ENCODE results near the gene CFAP100. TPM values are rescaled to one million over a fixed set of nuclear protein-coding genes. Genes with fewer than 3 reads are reported as not detected.

The CFAP100 gene
- total RNA-seq, 1 experiment from 2014 or later: not detected

DNA sequence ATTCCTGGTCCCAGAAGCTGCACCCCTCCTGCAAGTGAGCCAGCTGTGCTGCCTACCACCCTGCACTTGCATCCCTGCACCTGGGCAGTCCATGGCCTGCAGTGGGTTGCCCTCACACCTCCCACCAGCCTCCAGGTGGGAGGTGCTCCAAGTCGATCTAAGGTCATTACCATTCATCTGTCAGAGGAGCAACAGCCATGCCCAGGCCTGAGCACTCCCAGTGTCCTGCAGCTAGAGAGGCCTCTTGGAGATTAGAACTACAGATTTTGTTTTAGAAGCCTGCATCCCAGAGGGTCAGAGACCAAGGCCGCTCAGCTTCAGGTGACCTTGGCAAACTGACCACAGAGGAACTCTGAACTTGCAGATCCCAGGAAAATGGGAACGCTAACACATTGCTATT lies 90.0 kb downstream of the CFAP100 start:
- no peak for ATAC-seq

DNA sequence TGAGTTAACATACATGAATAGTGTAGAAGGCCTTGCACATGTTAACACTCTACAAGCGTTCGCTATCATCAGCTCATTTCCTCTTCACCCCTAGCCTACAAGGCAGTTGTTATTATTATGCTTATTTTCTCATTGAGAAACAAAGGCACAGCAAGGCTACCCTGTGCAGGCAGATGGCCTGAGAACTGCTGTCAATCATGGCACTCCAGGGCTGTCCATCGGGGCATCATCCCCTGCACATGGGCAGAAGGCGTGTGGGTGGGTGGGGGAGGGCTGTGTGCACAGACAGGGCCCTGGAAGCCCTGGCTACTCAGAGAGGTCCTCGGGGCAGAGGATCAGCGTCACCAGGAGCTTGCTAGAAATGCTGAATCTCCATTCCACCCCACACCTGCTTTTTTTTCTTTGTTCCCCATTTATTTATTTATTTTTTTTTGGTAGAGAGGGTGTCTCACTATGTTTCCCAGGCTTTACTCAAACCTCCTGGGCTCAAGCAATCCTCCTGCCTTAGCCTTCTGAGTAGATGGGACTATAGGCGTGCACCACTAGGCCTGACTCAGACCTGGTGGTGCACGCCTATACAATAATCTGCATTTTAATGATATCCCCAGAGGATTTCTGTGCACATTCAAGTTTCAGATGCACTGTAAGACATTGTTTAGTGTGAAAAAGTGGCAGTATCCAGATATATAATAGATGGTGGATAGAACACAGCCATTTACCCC lies 90.6 kb downstream of the CFAP100 start:
- H3K4me1 ChIP-seq (ENCODE audit: insufficient read depth, low read length): peaks cover 7% of the 10 kb centered on the region; the same call in 1 of the 2 replicates
- ChIA-PET CTCF (no interaction called here), POLR2A (ENCODE audit: unreplicated experiment) (no interaction called here)
- H3K9ac ChIP-seq (ENCODE audit: low read length): no peak overlapping the region
- intact Hi-C loops (cut with micrococcal nuclease): no loop called here
- no peaks in the 10 kb centered on the region for H3K27me3 ChIP-seq (ENCODE audit: low read length)
- no peaks in the 10 kb centered on the region for H3K36me3 ChIP-seq (ENCODE audit: low read depth, low read length)
- no peak overlapping the region for H3K27ac ChIP-seq (ENCODE audit: low read length)
- TF ChIP-seq, protein P1, sequence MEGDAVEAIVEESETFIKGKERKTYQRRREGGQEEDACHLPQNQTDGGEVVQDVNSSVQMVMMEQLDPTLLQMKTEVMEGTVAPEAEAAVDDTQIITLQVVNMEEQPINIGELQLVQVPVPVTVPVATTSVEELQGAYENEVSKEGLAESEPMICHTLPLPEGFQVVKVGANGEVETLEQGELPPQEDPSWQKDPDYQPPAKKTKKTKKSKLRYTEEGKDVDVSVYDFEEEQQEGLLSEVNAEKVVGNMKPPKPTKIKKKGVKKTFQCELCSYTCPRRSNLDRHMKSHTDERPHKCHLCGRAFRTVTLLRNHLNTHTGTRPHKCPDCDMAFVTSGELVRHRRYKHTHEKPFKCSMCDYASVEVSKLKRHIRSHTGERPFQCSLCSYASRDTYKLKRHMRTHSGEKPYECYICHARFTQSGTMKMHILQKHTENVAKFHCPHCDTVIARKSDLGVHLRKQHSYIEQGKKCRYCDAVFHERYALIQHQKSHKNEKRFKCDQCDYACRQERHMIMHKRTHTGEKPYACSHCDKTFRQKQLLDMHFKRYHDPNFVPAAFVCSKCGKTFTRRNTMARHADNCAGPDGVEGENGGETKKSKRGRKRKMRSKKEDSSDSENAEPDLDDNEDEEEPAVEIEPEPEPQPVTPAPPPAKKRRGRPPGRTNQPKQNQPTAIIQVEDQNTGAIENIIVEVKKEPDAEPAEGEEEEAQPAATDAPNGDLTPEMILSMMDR (conservative IDR thresholded peaks at IDR 0.05; ENCODE audit: low read depth, low read length): no peak
- TF ChIP-seq EZH2phosphoT487 (IDR thresholded peaks at IDR 0.05; ENCODE audit: borderline replicate concordance, low read length) (no peak), EZH2 (IDR thresholded peaks at IDR 0.05; ENCODE audit: low read length, unreplicated experiment) (no peak)
- H3K9me2 ChIP-seq (replicated peaks; ENCODE audit: low read length): no peaks in the 10 kb centered on the region
- BruUV-seq (replicated peaks): no TSS peak
- H3K4me2 ChIP-seq (ENCODE audit: low read length): no peak overlapping the region
- H4K20me1 ChIP-seq (ENCODE audit: low read length): no peaks in the 10 kb centered on the region
- H3F3A ChIP-seq (ENCODE audit: low read length, unreplicated experiment): no peaks in the 10 kb centered on the region
- ATAC-seq (no peak), DNase-seq (no peak)
- no peak overlapping the region for H2AFZ ChIP-seq (ENCODE audit: low read length)
- H3K4me3 ChIP-seq (ENCODE audit: low read length): no peak overlapping the region
- H3K9me3 ChIP-seq (ENCODE audit: low read length): no peaks in the 10 kb centered on the region
- no peaks in the 10 kb centered on the region for H3K79me2 ChIP-seq (ENCODE audit: low read length)

More for the DNA sequence above, 90.0 kb downstream of the CFAP100 start:
- TF ChIP-seq EZH2phosphoT487 (IDR thresholded peaks at IDR 0.05; ENCODE audit: borderline replicate concordance, low read length) (no peak), EZH2 (IDR thresholded peaks at IDR 0.05; ENCODE audit: low read length, unreplicated experiment) (no peak)
- TF ChIP-seq, protein P1 (conservative IDR thresholded peaks at IDR 0.05; ENCODE audit: low read depth, low read length): no peak
- peaks cover 7% of the 10 kb centered on the region; the same call in 1 of the 2 replicates for H3K4me1 ChIP-seq (ENCODE audit: insufficient read depth, low read length)
- H3K27me3 ChIP-seq (ENCODE audit: low read length): no peaks in the 10 kb centered on the region
- no peaks in the 10 kb centered on the region for H3K79me2 ChIP-seq (ENCODE audit: low read length)
- no peak for DNase-seq
- CTCF ChIA-PET: no interaction called here
- no peak overlapping the region for H3K9ac ChIP-seq (ENCODE audit: low read length)
- H3K4me3 ChIP-seq (ENCODE audit: low read length): no peak overlapping the region
- no TSS peak for BruUV-seq (replicated peaks)
- H3K27ac ChIP-seq (ENCODE audit: low read length): no peak overlapping the region
- no peaks in the 10 kb centered on the region for H3K9me2 ChIP-seq (replicated peaks; ENCODE audit: low read length)
- H3F3A ChIP-seq (ENCODE audit: low read length, unreplicated experiment): no peaks in the 10 kb centered on the region
- no peak overlapping the region for H2AFZ ChIP-seq (ENCODE audit: low read length)
- POLR2A ChIA-PET (ENCODE audit: unreplicated experiment): no interaction called here
- no peaks in the 10 kb centered on the region for H4K20me1 ChIP-seq (ENCODE audit: low read length)
- no peaks in the 10 kb centered on the region for H3K9me3 ChIP-seq (ENCODE audit: low read length)
- H3K4me2 ChIP-seq (ENCODE audit: low read length): no peak overlapping the region
- H3K36me3 ChIP-seq (ENCODE audit: low read depth, low read length): no peaks in the 10 kb centered on the region
- intact Hi-C loops (cut with micrococcal nuclease): no loop called here

DNA sequence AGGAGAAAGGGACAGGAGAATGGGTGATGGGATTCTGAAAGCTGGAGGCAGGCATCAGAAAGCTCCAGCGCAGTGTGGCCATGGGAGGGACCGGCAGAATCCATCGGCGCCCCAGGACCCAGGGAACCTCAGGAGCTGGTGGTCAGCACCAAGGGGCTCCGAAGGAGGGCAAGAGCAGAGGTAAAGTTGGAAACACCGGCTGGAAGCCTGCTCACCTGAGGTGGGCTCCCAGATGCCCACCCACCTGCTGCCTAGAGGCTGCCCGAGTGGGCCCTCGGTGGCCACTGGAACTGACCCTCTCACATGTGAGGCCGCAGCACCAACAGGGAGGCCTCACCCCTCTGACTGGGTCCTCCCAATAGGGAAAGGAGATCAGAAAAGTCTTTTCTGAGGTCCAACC lies 91.2 kb downstream of the CFAP100 start:
- H2AFZ ChIP-seq (ENCODE audit: low read length): no peak overlapping the region
- H3K9me2 ChIP-seq (replicated peaks; ENCODE audit: low read length): no peaks in the 10 kb centered on the region
- ChIA-PET CTCF (no interaction called here), POLR2A (ENCODE audit: unreplicated experiment) (no interaction called here)
- H3K9me3 ChIP-seq (ENCODE audit: low read length): no peaks in the 10 kb centered on the region
- H4K20me1 ChIP-seq (ENCODE audit: low read length): no peaks in the 10 kb centered on the region
- H3K4me1 ChIP-seq (ENCODE audit: insufficient read depth, low read length): peaks cover 7% of the 10 kb centered on the region; the same call in 1 of the 2 replicates
- TF ChIP-seq EZH2 (IDR thresholded peaks at IDR 0.05; ENCODE audit: low read length, unreplicated experiment) (no peak), EZH2phosphoT487 (IDR thresholded peaks at IDR 0.05; ENCODE audit: borderline replicate concordance, low read length) (no peak)
- TF ChIP-seq, protein P1 (conservative IDR thresholded peaks at IDR 0.05; ENCODE audit: low read depth, low read length): no peak
- ATAC-seq (no peak), DNase-seq (no peak)
- no peaks in the 10 kb centered on the region for H3F3A ChIP-seq (ENCODE audit: low read length, unreplicated experiment)
- intact Hi-C loops (cut with micrococcal nuclease): no loop called here
- H3K4me2 ChIP-seq (ENCODE audit: low read length): no peak overlapping the region
- no peaks in the 10 kb centered on the region for H3K36me3 ChIP-seq (ENCODE audit: low read depth, low read length)
- H3K27me3 ChIP-seq (ENCODE audit: low read length): no peaks in the 10 kb centered on the region
- BruUV-seq (replicated peaks): no TSS peak
- no peak overlapping the region for H3K27ac ChIP-seq (ENCODE audit: low read length)
- no peak overlapping the region for H3K9ac ChIP-seq (ENCODE audit: low read length)
- H3K79me2 ChIP-seq (ENCODE audit: low read length): no peaks in the 10 kb centered on the region
- H3K4me3 ChIP-seq (ENCODE audit: low read length): no peak overlapping the region

All from PC-3 (cell line).